Fibroblast of lung (primary cell): ENCODE measurements around the gene AKAP6. TPM values are rescaled to one million over a fixed set of nuclear protein-coding genes. Genes with fewer than 3 reads are reported as not detected.

Experiments
- DNase-seq, 2 donors: peaks; one replicate each; pipeline versions ENCODE4 v3.0.0 to v3.0.0-alpha.2; 2010; ENCODE audit warnings: low read depth in 2 of 2
- H2AFZ ChIP-seq: 2 replicates; pipeline ENCODE4 v1.5.1; 2012; ENCODE audit warnings: low read length, control low read depth, inconsistent platforms
- H3K27ac ChIP-seq: 2 replicates; pipeline ENCODE4 v1.5.1; 2011; ENCODE audit warnings: low read length, control low read depth; ENCODE audit not compliant: insufficient read depth
- H3K27me3 ChIP-seq: 2 replicates; pipeline ENCODE4 v1.5.1; 2011; ENCODE audit warnings: mild to moderate bottlenecking, low read length; ENCODE audit not compliant: control insufficient read depth, insufficient read depth
- H3K36me3 ChIP-seq: 2 replicates; pipeline ENCODE4 v1.5.1; 2011; ENCODE audit warnings: low read length; ENCODE audit not compliant: control insufficient read depth, insufficient read depth
- H3K4me1 ChIP-seq: 2 replicates; pipeline ENCODE4 v1.5.1; 2011; ENCODE audit warnings: low read length; ENCODE audit not compliant: control insufficient read depth, insufficient read depth; ENCODE audit errors: extremely low read depth
- H3K4me2 ChIP-seq: 2 replicates; pipeline ENCODE4 v1.5.1; 2011; ENCODE audit warnings: low read length, control low read depth; ENCODE audit not compliant: insufficient read depth; ENCODE audit errors: extremely low read depth
- H3K4me3 ChIP-seq, 4 experiments: fragments of 200-600 bp in 1 of 4; sonication (generic) in 1 of 4; replicated peaks in 1 of 4; 2 replicates each; pipeline ENCODE4 v1.5.1; 2011 to 2016; ENCODE audit warnings: low read length in 4 of 4, low read depth in 3 of 4, mild to moderate bottlenecking in 3 of 4, control low read depth in 2 of 4, inconsistent platforms in 1 of 4, mixed read lengths in 1 of 4; ENCODE audit not compliant: insufficient read depth in 1 of 4; ENCODE audit errors: control extremely low read depth in 1 of 4
- H3K79me2 ChIP-seq: 2 replicates; pipeline ENCODE4 v1.5.1; 2012; ENCODE audit warnings: mild to moderate bottlenecking, low read length, inconsistent platforms; ENCODE audit not compliant: control insufficient read depth, insufficient read depth
- H3K9ac ChIP-seq: 2 replicates; pipeline ENCODE4 v1.5.1; 2011; ENCODE audit warnings: mild to moderate bottlenecking, low read length, control low read depth; ENCODE audit not compliant: insufficient read depth
- H3K9me3 ChIP-seq: 2 replicates; pipeline ENCODE4 v1.5.1; 2012; ENCODE audit warnings: low read depth, low read length; ENCODE audit not compliant: control insufficient read depth, insufficient read depth
- H4K20me1 ChIP-seq: 2 replicates; pipeline ENCODE4 v1.5.1; 2011; ENCODE audit warnings: low read length; ENCODE audit not compliant: control insufficient read depth, insufficient read depth; ENCODE audit errors: extremely low read depth
- EZH2 ChIP-seq: IDR thresholded peaks from 2 replicates; pipeline ENCODE4 v1.5.1; 2012; ENCODE audit warnings: low read length, control low read depth, mild to moderate bottlenecking; ENCODE audit errors: missing control alignments
- polyA plus RNA-seq, 2 donors: library from polyadenylated mRNA; depleted of rRNA in 1 of 2; stranded (reverse) in 1 of 2; unstranded in 1 of 2; fragments of >200 nt; gene quantifications; 2 replicates each; pipeline ENCODE4 v1.2.1, GENCODE V29; 2011 to 2012; ENCODE audit warnings: missing spikeins in 1 of 2
- total RNA-seq: library from RNA; depleted of rRNA; stranded (reverse); fragments of >200 nt; gene quantifications from 2 replicates; pipeline ENCODE4 v1.2.1, GENCODE V29; 2014
- TF ChIP-seq, protein P1 (sequence below), 2 donors: IDR thresholded peaks in 1 of 2; conservative IDR thresholded peaks in 1 of 2; 1 replicate in 1 of 2; 2 replicates in 1 of 2; pipeline ENCODE4 v1.5.1; 2011 to 2012; ENCODE audit warnings: low read length in 2 of 2, control low read depth in 1 of 2, inconsistent platforms in 1 of 2, low read depth in 1 of 2, mild to moderate bottlenecking in 1 of 2

The AKAP6 gene
- total and polyA plus RNA-seq, 2 donors (not counting 1 experiment from before 2014, with no cell fraction given) = 3.3 to 10.9 TPM

- no peak overlapping the region for H3K4me2 ChIP-seq
- DNase-seq = no peak
- no peaks in the 10 kb centered on the region for H3K36me3 ChIP-seq
- no peaks in the 10 kb centered on the region for H3K79me2 ChIP-seq
- no peaks in the 10 kb centered on the region for H4K20me1 ChIP-seq
- H2AFZ ChIP-seq = no peak overlapping the region
- TF ChIP-seq, protein P1, sequence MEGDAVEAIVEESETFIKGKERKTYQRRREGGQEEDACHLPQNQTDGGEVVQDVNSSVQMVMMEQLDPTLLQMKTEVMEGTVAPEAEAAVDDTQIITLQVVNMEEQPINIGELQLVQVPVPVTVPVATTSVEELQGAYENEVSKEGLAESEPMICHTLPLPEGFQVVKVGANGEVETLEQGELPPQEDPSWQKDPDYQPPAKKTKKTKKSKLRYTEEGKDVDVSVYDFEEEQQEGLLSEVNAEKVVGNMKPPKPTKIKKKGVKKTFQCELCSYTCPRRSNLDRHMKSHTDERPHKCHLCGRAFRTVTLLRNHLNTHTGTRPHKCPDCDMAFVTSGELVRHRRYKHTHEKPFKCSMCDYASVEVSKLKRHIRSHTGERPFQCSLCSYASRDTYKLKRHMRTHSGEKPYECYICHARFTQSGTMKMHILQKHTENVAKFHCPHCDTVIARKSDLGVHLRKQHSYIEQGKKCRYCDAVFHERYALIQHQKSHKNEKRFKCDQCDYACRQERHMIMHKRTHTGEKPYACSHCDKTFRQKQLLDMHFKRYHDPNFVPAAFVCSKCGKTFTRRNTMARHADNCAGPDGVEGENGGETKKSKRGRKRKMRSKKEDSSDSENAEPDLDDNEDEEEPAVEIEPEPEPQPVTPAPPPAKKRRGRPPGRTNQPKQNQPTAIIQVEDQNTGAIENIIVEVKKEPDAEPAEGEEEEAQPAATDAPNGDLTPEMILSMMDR (conservative IDR thresholded peaks at IDR 0.05 in 1 of 2, IDR thresholded peaks at IDR 0.05 in 1 of 2; ENCODE audit: low read depth in 1 of 2, low read length in 2 of 2) = no peak
- TF ChIP-seq EZH2 = no peak
- no peak overlapping the region for H3K4me3 ChIP-seq
- no peaks in the 10 kb centered on the region for H3K27me3 ChIP-seq
- H3K4me1 ChIP-seq = no peaks in the 10 kb centered on the region
- H3K9ac ChIP-seq = no peak overlapping the region
- H3K27ac ChIP-seq = no peak overlapping the region
- H3K9me3 ChIP-seq = no peaks in the 10 kb centered on the region
These were observed 337.2 kb downstream of the AKAP6 start for GRCh38 chr14:32666308-32666707.

DNA sequence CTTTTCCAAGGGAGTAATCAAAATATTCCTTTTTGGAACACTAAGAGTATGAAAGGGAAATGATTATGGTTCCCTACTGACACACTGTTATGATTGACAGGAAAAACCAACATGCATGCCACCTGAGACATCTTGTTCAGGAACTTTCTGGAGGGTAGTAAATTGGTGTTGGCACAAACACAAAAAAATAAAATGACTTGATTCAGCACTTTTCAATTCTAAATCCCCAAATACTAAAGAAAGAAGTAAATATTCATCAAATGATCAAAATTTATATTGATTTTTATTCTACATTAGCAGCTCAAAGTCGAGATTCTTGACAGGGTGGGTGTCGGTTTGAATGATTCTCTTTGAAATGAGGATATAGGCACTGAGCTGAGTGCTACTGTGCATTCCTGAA is 338.2 kb downstream of the AKAP6 start:
- no peaks in the 10 kb centered on the region for H4K20me1 ChIP-seq
- no peak for DNase-seq
- no peaks in the 10 kb centered on the region for H3K9me3 ChIP-seq
- no peak for TF ChIP-seq EZH2
- TF ChIP-seq, protein P1 (conservative IDR thresholded peaks at IDR 0.05 in 1 of 2, IDR thresholded peaks at IDR 0.05 in 1 of 2; ENCODE audit: low read depth in 1 of 2, low read length in 2 of 2) = no peak
- H3K4me2 ChIP-seq = no peak overlapping the region
- no peak overlapping the region for H3K4me3 ChIP-seq
- H3K36me3 ChIP-seq = no peaks in the 10 kb centered on the region
- H3K4me1 ChIP-seq = no peaks in the 10 kb centered on the region
- no peak overlapping the region for H2AFZ ChIP-seq
- H3K27ac ChIP-seq = no peak overlapping the region
- no peaks in the 10 kb centered on the region for H3K27me3 ChIP-seq
- no peaks in the 10 kb centered on the region for H3K79me2 ChIP-seq
- H3K9ac ChIP-seq = no peak overlapping the region

- H3K9me3 ChIP-seq = no peaks in the 10 kb centered on the region
- no peaks in the 10 kb centered on the region for H3K79me2 ChIP-seq
- TF ChIP-seq, protein P1 (conservative IDR thresholded peaks at IDR 0.05 in 1 of 2, IDR thresholded peaks at IDR 0.05 in 1 of 2; ENCODE audit: low read depth in 1 of 2, low read length in 2 of 2) = no peak
- TF ChIP-seq EZH2 = no peak
- no peak overlapping the region for H3K4me2 ChIP-seq
- H3K27me3 ChIP-seq = no peaks in the 10 kb centered on the region
- no peak overlapping the region for H3K9ac ChIP-seq
- DNase-seq = no peak
- no peak overlapping the region for H3K4me3 ChIP-seq
- H4K20me1 ChIP-seq = no peaks in the 10 kb centered on the region
- no peaks in the 10 kb centered on the region for H3K36me3 ChIP-seq
- H3K4me1 ChIP-seq = no peaks in the 10 kb centered on the region
- H3K27ac ChIP-seq = no peak overlapping the region
- no peak overlapping the region for H2AFZ ChIP-seq
These were observed 338.7 kb downstream of the AKAP6 start for GRCh38 chr14:32667791-32668190.
